Activated CD8-positive, alpha-beta memory T cell treated with anti-CD3 and anti-CD28 coated beads, Interleukin-2, amount 50 U/mL, for 24 hours (primary cell): ENCODE results near the gene PRPF18.

Experiments
- DNase-seq: peaks from one replicate; pipeline ENCODE4 v3.0.0-alpha.2; 2020; ENCODE audit errors: extremely low read depth

Gene PRPF18

DNA sequence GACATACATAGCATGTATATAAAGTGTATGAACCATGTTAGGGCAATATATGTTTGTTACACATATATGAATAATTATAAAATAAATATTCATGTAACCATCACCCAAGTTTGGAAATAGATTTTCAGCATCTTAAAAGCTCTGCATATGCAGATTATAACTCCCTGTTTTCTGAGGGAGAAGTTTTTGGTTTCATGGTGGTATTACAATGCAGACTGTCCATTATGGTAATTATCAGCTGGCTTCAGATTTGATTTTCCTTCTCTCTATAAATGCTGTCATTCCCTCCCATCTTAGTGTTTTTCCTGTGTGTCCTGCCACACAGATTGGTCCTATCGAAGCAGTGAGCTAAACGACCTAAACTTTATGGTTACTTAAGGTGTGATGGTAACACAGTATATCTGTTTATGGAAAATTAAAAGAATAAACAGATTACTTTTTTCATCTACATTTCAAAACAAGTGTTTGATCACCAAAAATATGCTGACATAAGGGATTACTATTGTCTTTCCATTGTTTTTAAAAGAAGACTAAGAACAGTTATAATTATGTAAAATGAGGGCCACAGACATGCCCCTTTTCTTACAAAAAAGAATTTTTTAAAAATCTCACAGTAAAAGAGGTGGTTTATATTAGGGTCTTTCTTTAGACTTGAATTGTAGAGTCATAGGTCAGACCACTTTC lies 17.7 kb downstream of the PRPF18 start:
- DNase-seq, result no peak

- no peak for DNase-seq
Measured at GRCh38 chr10:13608246-13608853, 21.6 kb downstream of the PRPF18 start.

- DNase-seq, result no peak
Measured at GRCh38 chr10:13612654-13613373, 26.0 kb downstream of the PRPF18 start.

DNA sequence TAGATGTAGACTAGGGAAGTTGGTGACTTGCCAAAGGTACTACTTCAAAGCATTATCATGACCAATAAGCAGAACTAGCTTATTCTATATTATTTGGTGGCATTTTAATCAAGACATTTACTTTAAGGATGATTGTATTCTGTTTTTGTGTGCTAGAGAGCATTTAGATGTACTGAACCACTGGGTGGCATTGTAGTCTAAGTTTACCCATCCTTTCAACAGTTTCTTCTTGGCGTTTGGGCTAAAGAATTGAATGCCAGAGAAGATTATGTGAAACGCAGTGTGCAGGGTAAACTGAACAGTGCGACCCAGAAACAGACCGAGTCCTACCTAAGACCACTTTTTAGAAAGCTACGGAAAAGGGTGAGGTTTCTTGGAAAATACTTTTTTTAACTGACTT lies 26.8 kb downstream of the PRPF18 start:
- DNase-seq, result no peak

GRCh38 chr10:13614530-13615332 lies 28.0 kb downstream of the PRPF18 start:
- DNase-seq, result no peak

GRCh38 chr10:13615650-13616300 lies 29.0 kb downstream of the PRPF18 start:
- no peak for DNase-seq

DNA sequence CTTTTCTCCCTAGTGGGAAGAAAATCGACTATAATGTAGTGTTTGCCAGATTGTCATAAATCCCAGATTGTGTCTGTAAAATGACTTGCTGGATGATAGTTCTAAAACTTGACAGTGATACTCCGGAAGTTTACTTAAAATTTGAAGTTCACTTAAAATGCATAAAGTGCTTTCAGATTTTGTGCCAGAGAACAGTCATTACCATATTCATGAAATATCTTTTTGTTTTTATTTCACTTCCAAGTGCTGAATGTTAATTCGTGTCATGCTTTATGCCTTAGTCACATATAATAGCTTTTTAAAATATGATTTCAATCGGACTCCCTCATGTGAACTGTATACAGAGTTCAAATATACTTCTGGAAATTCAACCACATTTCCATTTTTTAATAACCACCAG lies 30.4 kb downstream of the PRPF18 start:
- no peak for DNase-seq

DNA sequence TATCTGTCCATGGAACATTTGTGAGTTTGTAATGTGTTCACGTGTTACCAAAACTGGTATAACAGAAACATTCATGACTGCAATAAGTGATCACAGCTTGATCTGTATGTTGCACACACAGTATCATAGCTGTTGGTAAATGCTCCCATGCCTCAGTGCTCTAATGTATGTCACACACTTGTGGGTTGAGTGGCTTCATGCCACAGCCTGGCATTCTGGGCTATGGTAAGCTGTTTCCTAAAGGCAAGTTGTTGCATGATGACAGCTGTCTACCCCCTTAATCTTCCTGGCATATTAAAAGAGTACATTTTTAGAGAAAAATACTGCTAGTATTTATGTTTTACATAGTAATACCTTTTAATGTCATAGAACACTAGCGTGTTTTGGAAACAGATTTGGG lies 35.2 kb downstream of the PRPF18 start:
- no peak for DNase-seq

GRCh38 chr10:13624630-13625029 lies 37.9 kb downstream of the PRPF18 start:
- no peak for DNase-seq

DNA sequence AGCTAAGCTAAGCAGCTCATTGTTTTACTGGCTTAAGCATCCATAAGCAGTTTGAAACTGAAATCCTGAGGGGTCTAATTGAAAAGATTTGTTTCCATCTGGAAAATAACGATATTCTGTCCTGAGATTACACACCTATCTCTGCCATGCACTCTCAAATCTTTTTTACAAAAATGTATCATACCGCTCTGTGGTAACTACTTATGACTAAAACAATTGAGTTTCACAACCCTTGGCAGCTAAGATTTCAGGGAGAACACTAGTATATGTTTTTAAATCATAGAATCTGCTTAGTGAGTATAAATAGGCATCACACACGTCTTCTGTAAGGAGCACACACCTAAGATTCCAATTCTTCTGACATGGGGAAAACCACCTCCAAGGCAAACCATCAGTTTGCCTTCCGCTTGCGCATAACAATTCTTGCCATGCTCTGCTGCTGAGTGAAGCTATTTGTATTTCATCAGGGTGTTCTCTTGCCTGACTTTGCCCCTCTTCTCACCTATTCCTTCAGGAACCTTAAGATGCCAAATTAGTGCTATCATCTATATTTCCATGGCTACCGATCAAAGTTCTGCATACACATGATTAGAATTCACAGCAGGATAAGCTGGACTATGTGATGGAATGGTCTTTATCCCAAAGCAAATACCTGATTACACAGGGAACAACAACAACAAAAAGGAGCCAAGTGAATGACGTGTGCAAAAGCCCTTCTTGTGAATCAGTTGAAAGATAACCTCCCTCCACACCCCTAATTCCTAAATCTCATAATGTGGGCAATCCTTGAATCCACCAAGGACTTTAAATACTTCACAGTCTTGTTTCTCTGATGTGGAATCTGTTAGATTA lies 40.9 kb downstream of the PRPF18 start:
- no peak for DNase-seq

GRCh38 chr10:13628661-13629060 lies 41.9 kb downstream of the PRPF18 start:
- no peak for DNase-seq

DNA sequence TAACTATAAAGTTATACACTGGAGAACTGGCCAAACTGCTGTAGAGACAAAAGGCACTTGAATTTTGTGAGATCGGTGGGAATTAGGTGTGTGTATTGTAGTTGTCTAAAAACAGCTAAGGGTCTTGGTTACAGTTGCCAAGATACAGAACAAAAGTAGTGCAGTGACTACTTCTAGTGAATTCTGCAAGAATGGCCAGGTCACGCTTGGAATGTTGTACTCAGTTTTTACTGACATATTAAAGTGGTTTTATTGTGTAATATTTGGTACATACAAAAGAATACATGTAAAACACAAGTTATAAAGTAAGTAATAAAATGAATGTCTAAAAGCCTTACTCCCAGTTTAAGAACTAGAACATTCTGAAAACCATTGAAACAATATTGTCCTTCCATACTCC lies 42.4 kb downstream of the PRPF18 start:
- no peak for DNase-seq

- no peak for DNase-seq
Measured at GRCh38 chr10:13630231-13630630, 43.5 kb downstream of the PRPF18 start.

GRCh38 chr10:13631594-13631993 lies 44.8 kb downstream of the PRPF18 start:
- DNase-seq, result no peak

DNA sequence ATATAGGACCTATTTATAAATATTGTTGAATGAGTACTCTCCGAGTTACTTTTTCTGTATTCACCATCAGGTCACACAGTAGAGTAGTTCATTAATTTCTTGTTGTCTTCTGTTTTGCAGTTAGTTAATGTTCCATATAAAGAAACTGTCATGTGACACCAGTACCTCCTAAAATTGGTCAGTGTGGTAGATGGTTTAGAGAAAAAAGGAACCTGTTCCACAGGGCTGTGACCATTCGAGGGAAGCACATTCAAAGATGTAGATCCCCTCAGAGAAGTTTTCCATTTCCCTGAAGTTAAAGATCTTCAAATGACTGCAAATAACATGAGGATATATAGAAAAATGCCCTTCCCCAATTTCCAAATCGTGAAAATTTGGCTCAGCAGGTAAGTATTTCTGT lies 45.7 kb downstream of the PRPF18 start:
- no peak for DNase-seq

- DNase-seq, result no peak
Measured at GRCh38 chr10:13632884-13633440, 46.2 kb downstream of the PRPF18 start.

GRCh38 chr10:13633689-13634088 lies 46.9 kb downstream of the PRPF18 start:
- DNase-seq, result no peak

GRCh38 chr10:13634207-13634606 lies 47.4 kb downstream of the PRPF18 start:
- DNase-seq, result no peak

DNA sequence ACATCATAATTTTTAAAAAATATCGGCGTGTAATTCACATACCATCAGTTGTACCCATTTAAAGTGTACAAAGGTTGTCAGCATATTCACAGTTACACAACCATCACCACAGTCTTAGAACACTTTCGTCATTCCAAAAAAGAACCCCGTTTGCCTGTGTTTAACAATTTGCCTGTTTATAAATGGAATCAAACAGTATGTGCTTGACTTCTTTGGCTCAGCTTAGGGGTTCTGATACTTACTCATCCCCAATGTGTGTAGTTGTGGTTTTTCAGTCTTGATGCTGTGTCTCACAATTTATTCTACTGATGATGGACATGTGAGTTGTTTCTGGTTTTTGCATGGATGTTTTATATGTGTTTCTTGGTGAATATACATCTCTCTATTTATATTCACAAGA lies 50.0 kb downstream of the PRPF18 start:
- no peak for DNase-seq

- no peak for DNase-seq
Measured at GRCh38 chr10:13637303-13637856, 50.6 kb downstream of the PRPF18 start.
